Measurements from ENCODE around the gene GAPT.

DNA sequence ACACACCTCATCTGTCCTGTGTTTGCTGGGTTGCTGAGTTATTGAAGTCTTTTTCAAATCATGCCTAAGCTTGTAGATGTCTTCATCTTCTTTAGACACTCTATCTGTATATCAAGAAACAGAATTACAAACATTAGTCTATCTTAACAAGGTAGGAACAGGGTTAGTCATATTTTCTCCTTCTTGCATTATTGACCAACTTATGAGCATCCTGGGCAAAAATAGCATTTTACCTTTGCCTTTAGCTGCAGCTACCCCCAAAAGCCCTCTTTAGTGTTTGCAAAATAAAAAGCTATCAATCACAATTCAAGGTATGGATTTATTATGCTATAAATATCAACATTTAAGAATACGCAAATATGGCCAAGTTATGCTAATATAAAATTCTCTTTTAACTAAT is 34.7 kb upstream of the GAPT start:
- no peak for TF ChIP-seq CTCF (conservative IDR thresholded peaks at IDR 0.05)
- no peak for TF ChIP-seq EZH2 (IDR thresholded peaks at IDR 0.05; ENCODE audit: low read depth)

Measured in PC-9 (cell line).